Skin epidermis (tissue), 12 donors: ENCODE results near the gene GPC3.

Experiments
- H3K27ac ChIP-seq, 21 experiments: fragments of 200-600 bp; sonication (generic) in 11 of 21; one replicate each; pipeline ENCODE4 v1.5.0; 2020; ENCODE audit warnings: mild to moderate bottlenecking in 3 of 21, inconsistent platforms in 2 of 21, moderate library complexity in 2 of 21
- H3K4me3 ChIP-seq, 7 experiments: fragments of 200-600 bp; sonication (generic) in 2 of 7; one replicate each; pipeline ENCODE4 v1.5.0; 2020; ENCODE audit warnings: inconsistent platforms in 2 of 7, mild to moderate bottlenecking in 2 of 7, moderate library complexity in 1 of 7

GPC3 gene

DNA sequence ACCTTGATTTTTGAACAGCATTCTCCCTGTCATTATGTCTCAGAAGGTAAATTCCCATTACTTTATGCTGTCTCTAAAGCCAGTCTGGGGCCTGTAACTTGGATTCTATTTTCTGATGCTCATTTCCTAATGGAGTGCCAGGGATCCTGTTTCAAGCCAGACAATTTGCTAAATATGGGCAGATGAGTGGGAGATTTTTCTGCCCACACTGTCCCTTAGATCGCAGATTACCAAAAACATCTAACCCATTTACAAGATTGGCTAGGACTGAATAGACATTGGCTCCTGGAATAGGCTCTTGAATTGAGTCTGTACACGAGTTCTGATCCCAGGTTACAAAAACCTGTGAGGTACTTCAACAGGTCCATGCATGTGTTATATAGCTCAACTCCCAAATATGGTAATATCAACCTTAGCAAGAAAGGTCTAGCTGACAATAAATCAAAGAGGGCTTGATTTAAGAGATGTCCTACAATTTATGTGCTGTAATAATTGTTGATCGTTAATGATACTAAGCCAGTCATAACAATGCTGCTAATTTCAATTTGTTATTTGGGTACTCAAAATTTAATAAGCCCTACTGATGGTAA is 5.7 kb downstream of the GPC3 start:
- no peak overlapping the region for H3K4me3 ChIP-seq
- H3K27ac ChIP-seq: no peak overlapping the region

DNA sequence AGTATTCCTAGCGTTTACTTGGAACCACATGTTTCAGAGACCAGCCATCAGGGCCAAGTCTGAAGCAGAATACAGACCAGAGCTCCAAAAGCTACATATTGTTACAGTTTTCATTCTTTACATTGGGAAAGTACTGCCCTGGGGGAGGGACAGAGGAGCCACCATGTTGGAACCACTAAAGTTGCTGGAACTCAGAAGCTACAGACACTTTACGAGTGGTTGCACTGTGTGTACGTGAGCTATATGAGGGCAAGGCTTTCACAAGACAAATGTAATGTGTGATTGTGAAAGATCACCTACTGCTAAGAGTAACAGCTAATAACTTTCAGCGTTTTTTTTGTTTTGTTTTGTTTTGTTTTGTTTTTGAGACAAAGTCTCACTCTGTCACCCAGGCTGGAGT is 11.7 kb downstream of the GPC3 start:
- no peak overlapping the region for H3K27ac ChIP-seq
- H3K4me3 ChIP-seq: no peak overlapping the region

DNA sequence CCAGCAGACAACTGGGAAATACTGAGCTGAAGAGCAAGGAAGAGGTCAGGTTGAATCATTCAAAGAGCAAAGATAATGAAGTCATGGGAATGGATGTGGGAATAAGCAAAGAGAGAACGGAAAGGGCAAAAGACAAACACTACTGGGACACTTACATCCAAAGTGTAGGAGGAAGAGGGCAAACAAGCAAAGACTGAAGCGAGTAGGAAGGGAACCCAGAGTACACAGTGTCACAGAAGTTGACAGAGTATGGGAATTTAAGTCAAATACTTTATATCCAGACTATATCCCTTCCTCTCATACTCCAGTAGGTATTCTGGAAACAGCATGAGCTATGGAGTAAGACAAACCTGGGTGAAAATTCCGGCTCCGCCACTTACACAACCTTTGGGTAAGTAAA is 12.5 kb downstream of the GPC3 start:
- no peak overlapping the region for H3K27ac ChIP-seq
- H3K4me3 ChIP-seq: no peak overlapping the region

DNA sequence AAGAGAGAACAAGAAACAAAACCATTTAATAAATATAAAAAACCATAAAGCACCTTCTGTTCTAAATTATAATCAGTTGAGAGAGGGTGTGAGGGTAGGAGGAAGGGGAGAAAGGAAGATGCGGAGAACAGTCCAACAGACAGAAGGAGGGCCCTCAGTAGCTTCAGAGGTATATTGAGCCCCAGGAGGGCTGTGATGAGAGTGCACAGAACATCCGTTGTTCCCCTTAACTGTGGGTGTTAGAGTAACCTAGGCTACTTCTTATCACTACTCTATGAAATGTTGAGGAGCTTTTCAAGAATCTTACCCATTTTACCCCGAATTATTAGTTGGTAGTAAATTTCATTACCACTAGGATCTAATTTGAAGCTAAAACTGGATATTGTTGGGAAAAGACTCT is 13.8 kb downstream of the GPC3 start:
- Histone ChIP-seq H3K4me3 (no peak overlapping the region), H3K27ac (no peak overlapping the region)

DNA sequence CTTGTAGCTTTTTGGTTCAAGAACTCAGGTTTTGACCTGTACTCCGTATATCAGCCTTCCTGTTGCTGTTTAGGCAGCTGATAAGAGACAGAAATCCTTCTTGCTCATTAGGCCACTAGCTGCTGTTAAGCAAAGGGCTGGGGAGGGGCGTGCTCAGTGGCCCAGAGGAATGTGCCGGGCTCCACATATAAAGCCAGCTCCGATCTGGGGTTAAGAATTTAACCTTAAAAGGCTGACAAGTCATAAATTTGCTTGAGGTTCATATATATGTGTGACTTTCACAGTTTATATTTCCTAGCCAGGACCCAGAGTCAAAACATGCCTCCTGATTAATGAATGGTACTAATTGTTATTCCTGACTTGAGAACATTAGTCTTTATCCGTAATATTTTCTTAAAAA is 15.3 kb downstream of the GPC3 start:
- Histone ChIP-seq H3K4me3 (no peak overlapping the region), H3K27ac (no peak overlapping the region)

DNA sequence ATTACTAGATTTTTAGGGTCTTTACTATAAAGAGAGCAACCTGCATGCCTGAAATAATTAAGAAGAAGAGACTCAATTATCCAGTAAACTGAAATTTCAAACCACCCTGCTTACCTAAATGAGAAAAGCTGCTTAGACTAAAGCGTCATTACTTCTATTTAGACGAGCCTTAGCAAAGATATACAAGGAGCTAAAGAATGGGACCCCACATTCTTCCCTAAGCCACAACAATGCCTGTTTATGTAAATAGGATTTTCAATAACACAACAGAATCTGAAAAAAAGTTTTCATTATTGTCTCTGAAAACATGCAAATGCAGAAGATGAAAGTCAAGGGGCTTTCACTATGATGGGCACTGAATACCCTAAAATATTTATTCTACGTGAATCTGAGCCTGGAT is 16.2 kb downstream of the GPC3 start:
- H3K27ac ChIP-seq: no peak overlapping the region
- H3K4me3 ChIP-seq: no peak overlapping the region

DNA sequence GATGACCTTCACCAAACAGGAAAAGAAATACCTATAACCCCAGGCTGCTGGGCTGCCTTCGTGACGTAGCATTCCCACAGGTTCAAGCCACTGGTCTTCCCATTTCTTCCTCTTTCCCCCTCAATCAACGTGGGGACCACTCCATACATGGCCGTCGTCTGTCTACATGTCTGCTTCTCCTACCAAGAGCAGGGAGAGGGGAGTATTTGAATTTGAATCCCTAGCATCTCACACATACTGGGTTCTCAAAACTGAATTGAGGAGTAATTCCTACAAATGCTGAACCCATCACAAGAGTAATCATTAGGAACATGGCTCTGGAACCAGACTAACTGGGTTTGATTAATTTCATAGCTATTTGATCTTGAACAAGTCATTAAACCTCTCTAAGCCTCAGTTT is 17.3 kb downstream of the GPC3 start:
- no peak overlapping the region for H3K4me3 ChIP-seq
- H3K27ac ChIP-seq: no peak overlapping the region

DNA sequence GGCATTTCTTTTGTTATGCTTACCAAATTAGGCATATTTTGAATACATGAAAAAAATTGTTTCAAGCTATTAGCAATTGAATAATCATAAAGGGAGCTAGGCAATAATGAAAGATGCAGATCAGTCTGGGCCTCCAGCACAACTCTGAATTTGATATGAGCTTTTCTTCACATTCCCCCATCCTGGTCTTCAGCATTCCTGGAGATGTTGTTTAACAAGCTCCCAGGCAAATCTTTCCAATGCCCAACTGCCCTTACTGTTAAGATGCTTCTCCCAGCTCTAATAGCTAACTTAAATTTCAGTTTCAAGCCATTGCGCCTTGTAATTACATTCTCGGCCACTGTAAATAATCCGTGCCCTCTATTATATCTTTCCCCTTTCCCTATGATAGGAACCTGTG is 19.2 kb downstream of the GPC3 start:
- Histone ChIP-seq H3K4me3 (no peak overlapping the region), H3K27ac (no peak overlapping the region)

DNA sequence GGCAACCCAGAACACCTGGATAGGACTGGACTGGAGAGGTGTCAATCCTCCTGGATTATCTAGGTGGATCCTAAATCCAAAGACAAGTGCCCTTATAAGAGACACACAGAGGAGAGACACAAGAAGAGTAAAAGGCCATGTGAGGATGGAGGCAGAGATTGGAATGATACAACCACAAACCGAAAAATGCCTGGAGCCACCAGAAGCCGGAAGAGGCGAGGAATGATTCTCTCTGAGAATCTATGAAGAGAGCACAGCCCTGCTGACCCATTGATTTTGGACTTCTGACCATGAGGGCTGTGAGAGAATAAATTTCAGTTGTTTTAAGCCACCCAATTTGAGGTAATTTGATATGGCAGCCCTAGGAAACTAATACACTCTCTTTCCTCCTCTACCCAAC is 20.1 kb downstream of the GPC3 start:
- Histone ChIP-seq H3K27ac (no peak overlapping the region), H3K4me3 (no peak overlapping the region)

DNA sequence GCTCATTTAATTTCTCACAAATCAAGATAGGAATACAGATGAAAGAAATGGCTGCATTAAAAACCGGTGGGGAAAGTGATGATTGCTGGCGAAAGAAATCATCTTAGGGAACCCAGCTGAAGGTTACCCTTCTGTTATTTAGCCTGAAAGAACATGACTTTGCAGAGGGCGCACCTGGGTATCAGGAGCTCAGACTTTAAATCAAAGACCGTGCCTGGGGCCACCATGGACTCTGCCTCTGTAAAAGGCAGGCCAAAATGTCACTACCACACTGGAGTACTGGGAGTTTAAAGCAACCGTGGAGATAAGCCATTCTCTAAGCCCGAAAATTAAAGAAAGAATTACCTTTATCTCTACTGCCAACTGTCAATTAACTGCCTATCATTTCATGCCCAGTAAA is 24.3 kb downstream of the GPC3 start:
- Histone ChIP-seq H3K27ac (no peak overlapping the region), H3K4me3 (no peak overlapping the region)

DNA sequence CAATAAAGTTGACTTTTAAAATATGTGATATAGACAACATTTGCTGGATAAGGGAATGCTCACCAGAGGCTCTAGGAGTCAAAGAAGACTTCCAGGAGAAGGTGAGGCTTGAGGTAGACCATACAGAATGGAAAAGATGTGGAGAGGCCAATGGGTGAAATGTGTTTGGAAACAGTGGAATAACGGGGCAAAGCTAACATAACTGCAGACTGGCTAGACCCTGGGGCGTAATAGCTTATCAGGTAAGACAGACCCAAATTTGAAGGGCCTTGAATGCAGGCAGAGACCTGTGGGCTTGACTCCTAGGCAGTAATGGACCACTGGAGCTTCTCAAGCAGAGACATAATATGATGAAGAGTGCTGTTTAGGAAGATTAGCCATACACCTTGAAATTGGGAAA is 25.4 kb downstream of the GPC3 start:
- Histone ChIP-seq H3K4me3 (no peak overlapping the region), H3K27ac (no peak overlapping the region)

DNA sequence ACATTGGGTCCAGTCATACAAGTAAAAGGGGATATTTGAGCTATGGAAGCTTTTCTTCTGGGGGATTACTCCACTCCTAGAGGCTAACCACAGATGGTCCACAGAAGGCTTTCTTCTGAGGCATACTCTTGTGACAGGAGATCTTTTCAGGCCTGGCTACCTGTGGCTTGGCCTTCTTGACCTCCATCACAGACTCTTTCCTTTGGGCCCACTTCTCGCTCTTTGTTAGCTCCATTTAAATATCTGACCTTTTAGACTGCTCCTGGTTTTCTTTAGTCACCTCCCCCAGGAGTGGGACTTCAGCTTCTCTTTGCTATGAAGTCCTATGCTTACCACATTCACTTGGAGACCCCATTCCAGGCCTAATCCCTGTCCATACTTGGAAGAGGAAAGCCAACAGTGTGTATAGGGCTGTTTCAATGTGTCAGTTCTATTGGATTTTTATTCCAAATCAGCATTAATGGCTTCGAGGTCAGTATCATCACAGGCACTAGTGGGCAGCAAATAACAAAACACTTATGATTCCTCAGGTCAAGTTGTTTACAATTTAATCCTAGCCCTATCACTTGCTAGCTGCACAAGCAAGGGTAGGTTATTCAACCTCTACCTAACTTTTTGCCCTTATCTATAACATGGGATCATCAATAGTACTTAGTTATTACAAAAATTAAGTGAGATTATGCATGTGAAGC is 26.3 kb downstream of the GPC3 start:
- Histone ChIP-seq H3K4me3 (no peak overlapping the region), H3K27ac (no peak overlapping the region)

DNA sequence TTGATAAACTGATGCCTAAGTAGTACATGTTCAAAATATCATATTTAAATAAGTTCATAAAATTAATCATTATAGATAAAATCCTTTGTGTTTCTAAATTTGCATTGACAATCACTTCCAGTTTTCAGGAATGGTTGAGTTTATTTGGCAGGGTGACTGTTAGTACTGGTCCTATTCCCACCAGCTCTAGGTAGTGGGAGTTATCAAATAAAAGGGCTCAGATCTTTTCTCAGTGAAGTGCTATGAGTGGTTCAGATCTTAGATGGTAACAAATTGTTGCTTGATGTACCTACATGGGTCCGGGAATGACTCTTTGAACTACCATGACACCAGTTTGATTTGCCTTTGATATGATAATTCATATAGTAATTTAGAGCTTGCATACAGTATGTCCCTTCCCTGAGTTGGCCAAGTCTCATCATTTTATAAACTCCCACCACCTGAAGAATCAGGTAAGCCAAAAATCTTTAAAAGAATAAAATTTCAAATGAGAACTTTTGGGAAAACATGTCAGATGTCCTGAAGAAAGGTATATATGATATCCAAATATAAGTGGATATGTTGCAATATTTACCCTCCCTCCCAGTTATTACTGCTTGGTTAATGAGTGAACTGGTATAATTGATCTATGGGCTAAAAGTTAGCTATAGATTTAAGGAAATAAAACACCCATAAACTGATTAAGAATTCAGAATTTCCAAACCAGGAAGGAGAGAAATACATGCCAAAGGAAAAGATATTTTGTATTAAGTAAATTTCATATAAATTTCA is 28.6 kb downstream of the GPC3 start:
- Histone ChIP-seq H3K4me3 (no peak overlapping the region), H3K27ac (no peak overlapping the region)

DNA sequence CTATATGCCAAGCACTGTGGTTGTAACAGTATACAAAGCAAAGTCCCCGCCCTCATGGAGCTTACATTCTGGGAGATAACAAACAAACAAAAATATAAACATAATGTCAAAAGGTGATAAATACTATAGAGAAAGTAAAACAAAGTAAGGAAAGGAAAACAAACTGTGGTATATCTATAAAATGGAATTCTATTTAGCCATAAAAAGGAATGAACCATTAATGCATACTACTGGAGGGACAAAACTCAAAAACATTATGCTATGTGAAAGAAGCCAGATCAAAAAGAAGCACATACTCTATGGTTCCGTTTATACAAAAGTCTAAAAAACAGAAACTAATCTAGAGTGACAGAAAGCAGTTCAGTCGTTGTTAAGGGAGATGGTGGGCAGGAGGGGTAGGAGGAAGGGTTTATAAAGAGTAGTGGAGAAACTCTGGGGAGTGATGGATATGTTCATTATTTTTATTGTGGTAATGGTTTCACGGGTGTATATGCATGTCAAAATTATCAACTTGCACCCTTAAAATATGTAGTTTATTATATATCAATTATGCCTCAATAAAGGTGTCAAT is 31.5 kb downstream of the GPC3 start:
- no peak overlapping the region for H3K27ac ChIP-seq
- H3K4me3 ChIP-seq: no peak overlapping the region

DNA sequence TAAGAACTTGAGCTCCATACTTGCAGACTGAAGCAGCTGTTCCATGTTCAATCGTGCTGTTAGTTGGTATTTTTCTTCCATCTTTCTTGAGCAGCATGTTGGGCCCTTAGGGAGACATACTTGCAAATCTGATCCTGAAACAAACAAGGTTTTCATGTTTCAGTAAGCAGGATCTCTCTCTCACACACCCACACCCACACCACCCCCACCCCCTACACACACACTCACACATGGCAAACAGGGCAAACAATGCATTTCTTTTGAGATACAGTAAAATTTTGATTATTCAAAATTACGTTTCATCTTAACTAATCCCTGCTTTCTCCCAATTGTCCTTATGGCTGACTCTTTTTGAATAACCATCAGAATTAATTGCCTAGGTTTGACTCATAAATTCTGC is 32.3 kb downstream of the GPC3 start:
- H3K27ac ChIP-seq: no peak overlapping the region
- H3K4me3 ChIP-seq: no peak overlapping the region

DNA sequence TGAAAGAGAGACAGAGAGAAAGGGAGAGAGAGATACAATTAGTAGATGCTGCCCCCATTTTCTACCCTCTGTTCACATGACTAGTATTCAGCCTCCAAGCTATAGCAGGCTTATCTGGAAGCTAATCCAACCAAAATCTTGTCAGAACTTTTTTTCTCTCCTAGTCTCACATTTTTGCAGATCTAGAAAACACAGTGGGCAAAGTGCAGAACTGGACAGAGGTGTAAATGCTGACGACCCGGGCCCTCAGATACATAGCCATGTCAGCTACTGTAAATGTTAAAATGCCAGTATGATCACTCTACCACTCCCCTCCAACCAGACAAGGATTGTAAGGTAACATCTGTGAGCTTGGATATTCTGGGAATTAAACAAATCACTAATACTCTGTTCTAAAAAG is 34.3 kb downstream of the GPC3 start:
- Histone ChIP-seq H3K27ac (no peak overlapping the region), H3K4me3 (no peak overlapping the region)

DNA sequence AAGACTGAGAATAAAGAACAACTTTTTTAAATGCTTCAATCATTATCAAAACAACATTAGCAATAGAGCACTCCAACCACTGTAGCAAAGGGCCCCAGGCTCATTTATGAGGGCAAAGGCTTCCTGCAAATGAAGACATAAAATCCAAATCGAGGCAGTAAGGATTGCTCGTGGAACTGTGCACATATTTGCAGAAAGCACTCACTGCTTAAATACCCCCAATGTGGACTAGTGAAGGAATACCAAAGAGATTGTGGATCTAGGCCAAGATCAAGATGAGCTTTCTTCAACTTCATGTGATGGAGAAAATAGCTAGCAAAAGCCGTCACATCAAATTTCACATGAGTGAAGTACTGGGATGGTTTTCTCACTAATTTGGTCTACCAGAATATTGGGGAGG is 35.2 kb downstream of the GPC3 start:
- no peak overlapping the region for H3K27ac ChIP-seq
- H3K4me3 ChIP-seq: no peak overlapping the region

DNA sequence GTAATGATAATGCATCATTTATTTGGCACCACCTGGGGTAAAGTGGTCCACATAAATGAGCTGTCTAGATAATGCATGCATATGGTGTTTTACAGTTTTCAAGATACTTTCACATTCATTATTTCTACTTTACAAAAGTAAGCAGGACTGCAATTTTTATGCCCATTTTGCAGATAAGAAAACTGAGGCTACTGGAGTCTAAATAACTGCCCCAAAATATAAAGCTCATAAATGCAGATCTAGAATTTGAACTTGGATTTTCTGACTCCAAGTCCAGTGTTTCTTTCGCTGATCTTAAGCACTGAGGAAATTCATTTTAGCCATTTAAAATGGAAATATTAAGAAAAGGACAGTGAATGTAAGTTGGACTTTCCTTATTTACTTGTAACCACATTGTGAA is 36.5 kb downstream of the GPC3 start:
- Histone ChIP-seq H3K27ac (no peak overlapping the region), H3K4me3 (no peak overlapping the region)

DNA sequence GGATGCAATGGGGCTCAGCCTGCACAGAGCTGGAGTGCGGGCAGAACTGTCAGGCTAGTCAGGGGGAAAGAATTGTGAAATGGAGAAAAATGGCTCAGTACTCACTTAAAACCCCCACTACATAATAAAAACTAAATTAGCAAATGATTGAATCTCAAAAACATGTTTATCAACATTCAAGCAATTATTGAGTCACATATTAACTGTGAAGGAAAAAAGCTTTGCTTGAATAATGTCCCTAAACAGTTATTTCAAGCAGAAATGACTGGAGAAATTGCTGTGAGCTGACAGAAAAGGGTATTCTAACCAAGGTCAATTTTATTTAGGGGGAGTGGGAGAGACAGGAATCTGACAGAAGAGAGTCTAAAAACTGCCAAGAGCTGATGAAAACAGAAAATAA is 37.4 kb downstream of the GPC3 start:
- Histone ChIP-seq H3K27ac (no peak overlapping the region), H3K4me3 (no peak overlapping the region)

DNA sequence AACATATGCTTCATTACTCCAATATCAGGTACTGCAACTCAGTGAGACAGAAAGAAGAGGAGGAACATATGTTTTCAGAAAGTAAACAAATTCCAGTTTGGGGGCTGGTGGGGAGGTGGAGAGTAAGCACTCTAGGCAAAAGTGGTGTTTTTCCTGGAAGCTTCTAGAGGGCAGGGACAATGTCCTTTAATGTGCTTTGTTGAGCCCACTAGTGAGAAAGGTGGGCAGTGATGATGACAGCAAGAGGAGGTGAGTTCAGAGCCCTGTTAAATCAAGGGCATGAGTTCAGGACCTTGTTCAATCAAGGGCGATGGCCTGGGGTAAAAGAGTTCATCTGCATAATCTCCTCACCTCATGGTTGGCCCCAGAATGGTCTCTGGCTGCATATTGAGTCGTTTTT is 38.4 kb downstream of the GPC3 start:
- H3K27ac ChIP-seq: no peak overlapping the region
- no peak overlapping the region for H3K4me3 ChIP-seq

DNA sequence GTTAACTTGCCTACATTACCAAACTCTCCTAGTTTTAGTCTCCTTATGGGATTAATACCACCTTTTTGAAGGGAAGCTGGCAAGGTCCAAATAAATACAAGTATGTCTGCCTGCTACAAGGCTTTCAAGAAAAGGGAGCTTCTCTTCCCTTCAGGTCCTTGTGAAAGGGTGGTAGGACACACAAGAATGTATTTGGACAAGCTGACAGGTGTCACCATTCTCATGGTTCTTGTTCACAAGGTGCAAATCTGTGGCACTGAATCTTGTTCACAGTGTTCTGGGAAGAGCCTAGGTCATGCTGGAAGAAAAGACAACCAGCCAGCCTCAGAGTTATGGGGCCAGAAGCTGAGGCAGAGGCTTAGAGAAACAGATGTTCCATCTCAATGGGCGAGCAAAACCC is 41.9 kb downstream of the GPC3 start:
- Histone ChIP-seq H3K4me3 (no peak overlapping the region), H3K27ac (no peak overlapping the region)
